K562 (cell line): Measurements from ENCODE around the gene TENM3. TPM values are rescaled to one million over a fixed set of nuclear protein-coding genes. Genes with fewer than 3 reads are reported as not detected.

Source experiments
- ATAC-seq: fragments of 200-7000 bp; cut with Tn5 transposase; 3 replicates; pipeline ENCODE4 v1.9.1; 2020; ENCODE audit warnings: moderate library complexity
- BruUV-seq: library from RNA; stranded (reverse); fragments of 400-500 nt; replicated peaks from 2 replicates; lab custom pipeline; 2021; lab: Mats Ljungman, UMichigan
- CTCF ChIA-PET: fragments of 300-600 bp; formaldehyde crosslinking; extraction: SDS; loops from one replicate; lab custom pipeline; 2021; ENCODE audit warnings: low intra/inter-chr PET ratio; lab: Yijun Ruan, JAX
- POLR2A ChIA-PET: fragments of 300-600, 350-650 bp; sonication (Branson Sonifier 250); formaldehyde crosslinking; extraction: SDS; loops from one replicate; lab custom pipeline; 2021; ENCODE audit warnings: antibody characterized with exemption, inconsistent platforms; lab: Yijun Ruan, JAX
- DNase-seq, 4 experiments: peaks; one replicate each; pipeline versions ENCODE4 v3.0.0 to v3.0.0-alpha.2; 2011 to 2018; ENCODE audit warnings: low spot score in 3 of 4, mixed read lengths in 3 of 4; ENCODE audit errors: extremely low read depth in 1 of 4
- FAIRE-seq: peaks from 2 replicates; lab custom pipeline; 2011; peaks lifted over from hg19 to GRCh38; lab: Jason Lieb, UNC
- H2AFZ ChIP-seq: 2 replicates; pipeline ENCODE4 v1.6.0; 2011; ENCODE audit warnings: low read depth, low read length, control low read depth, inconsistent platforms
- H3K27ac ChIP-seq: fragments of 200-600 bp; 3 replicates; pipeline ENCODE4 v1.8.0; 2011; ENCODE audit warnings: low read depth, mild to moderate bottlenecking, control low read depth, inconsistent platforms, low read length, moderate library complexity, mixed read lengths; ENCODE audit errors: extremely low read depth
- H3K27me3 ChIP-seq, 2 experiments: fragments of 300-600 bp in 1 of 2; 2 replicates in 1 of 2; 3 replicates in 1 of 2; pipeline versions ENCODE4 v1.6.0 to v1.8.0; 2011; ENCODE audit warnings: inconsistent platforms in 2 of 2, low read length in 2 of 2, mild to moderate bottlenecking in 1 of 2, mixed read lengths in 1 of 2, moderate library complexity in 1 of 2; ENCODE audit not compliant: control insufficient read depth in 2 of 2, insufficient read depth in 2 of 2
- H3K36me3 ChIP-seq: fragments of 300-600 bp; 3 replicates; pipeline ENCODE4 v1.8.0; 2011; ENCODE audit warnings: mild to moderate bottlenecking, low read length, inconsistent platforms; ENCODE audit not compliant: control insufficient read depth, insufficient read depth
- H3K4me1 ChIP-seq, 2 experiments: fragments of 200-600 bp in 1 of 2; replicated peaks in 1 of 2; 2 replicates in 1 of 2; 3 replicates in 1 of 2; pipeline versions ENCODE4 v1.5.1 to v1.8.0; 2011; ENCODE audit warnings: inconsistent platforms in 2 of 2, low read length in 2 of 2, mild to moderate bottlenecking in 1 of 2, mixed read lengths in 1 of 2, moderate library complexity in 1 of 2; ENCODE audit not compliant: control insufficient read depth in 2 of 2, insufficient read depth in 2 of 2
- H3K4me2 ChIP-seq: 2 replicates; pipeline ENCODE4 v1.6.1; 2011; ENCODE audit warnings: low read length, control low read depth, inconsistent platforms, mixed read lengths; ENCODE audit not compliant: insufficient read depth
- H3K4me3 ChIP-seq: fragments of 200-600 bp; sonication (generic), shearing (Covaris generic); 2 replicates; pipeline ENCODE4 v1.5.1; 2016; ENCODE audit warnings: control low read depth, inconsistent platforms
- H3K79me2 ChIP-seq: fragments of 200-600 bp; 3 replicates; pipeline ENCODE4 v1.8.0; 2011; ENCODE audit warnings: low read length, inconsistent platforms; ENCODE audit not compliant: control insufficient read depth, insufficient read depth
- H3K9ac ChIP-seq, 2 experiments: 2 replicates each; pipeline versions ENCODE4 v1.6.0 to v1.6.1; 2011; ENCODE audit warnings: low read depth in 2 of 2, low read length in 2 of 2, control low read depth in 1 of 2, inconsistent platforms in 1 of 2, mild to moderate bottlenecking in 1 of 2, mixed read lengths in 1 of 2; ENCODE audit not compliant: insufficient read depth in 1 of 2
- H3K9me1 ChIP-seq: one replicate; pipeline ENCODE4 v1.6.0; 2011; ENCODE audit warnings: inconsistent platforms, mild to moderate bottlenecking, low read length, moderate library complexity; ENCODE audit not compliant: control insufficient read depth, insufficient read depth
- H3K9me3 ChIP-seq: replicated peaks from 2 replicates; pipeline ENCODE4 v1.5.1; 2011; ENCODE audit warnings: low read depth, low read length, inconsistent platforms; ENCODE audit not compliant: control insufficient read depth, insufficient read depth
- H4K20me1 ChIP-seq: replicated peaks from 2 replicates; pipeline ENCODE4 v1.6.1; 2011; ENCODE audit warnings: low read length, inconsistent platforms, mixed read lengths; ENCODE audit not compliant: control insufficient read depth, insufficient read depth
- BDP1 ChIP-seq: IDR thresholded peaks from 3 replicates; pipeline ENCODE4 v1.6.1; 2011; ENCODE audit not compliant: insufficient read length, insufficient read depth
- GATAD2A ChIP-seq: fragments of 450-650 bp; IDR thresholded peaks from 2 replicates; pipeline ENCODE4 v1.6.1; 2017
- POLR3G ChIP-seq: IDR thresholded peaks from 2 replicates; pipeline ENCODE4 v1.6.1; 2011; ENCODE audit not compliant: insufficient read length, insufficient replicate concordance; ENCODE audit errors: extremely low read depth
- SOX6 ChIP-seq: fragments of 450-650 bp; IDR thresholded peaks from 2 replicates; pipeline ENCODE4 v1.6.1; 2014; ENCODE audit warnings: mild to moderate bottlenecking
- ZC3H11A ChIP-seq: IDR thresholded peaks from 2 replicates; pipeline ENCODE4 v1.6.1; 2012; ENCODE audit warnings: low read depth, low read length, improper control_type of control experiment
- ZNF3 ChIP-seq: fragments of 250-450 bp; sonication (Bioruptor Pico); IDR thresholded peaks from 2 replicates; pipeline ENCODE4 v1.5.0; 2021; ENCODE audit warnings: mild to moderate bottlenecking, moderate library complexity
- WGBS: fragments of 100-300 bp; shearing (Covaris generic); methylation state at CpG from one replicate; pipeline ENCODE4 v1.1.6; 2016; ENCODE audit warnings: low coverage, mixed read lengths; ENCODE audit not compliant: insufficient coverage; ENCODE audit errors: missing lambda C conversion rate; 5-methylcytosine and 5-hydroxymethylcytosine counted together
- in situ Hi-C: fragments of 300-500 bp; cut with MboI; formaldehyde crosslinking; loops from 4 replicates; pipeline ENCODE4 v1.15.0; 2018; ENCODE audit warnings: inconsistent platforms, mixed read lengths
- intact Hi-C: fragments of 100-400 bp; cut with micrococcal nuclease; formaldehyde crosslinking; loops from 2 replicates; pipeline ENCODE4 v1.14.2; 2022
- polyA plus RNA-seq, 8 experiments: library from polyadenylated mRNA; depleted of rRNA in 4 of 8; stranded (reverse) in 5 of 8; unstranded in 3 of 8; fragments of >200 nt; fragmentation: Nextera tagmentation in 2 of 8; fragmentation: Illumina TruSeq in 1 of 8; extraction: Ambion mirVana in 2 of 8; extraction: Trizol in 1 of 8; gene quantifications; 2 replicates each; pipeline versions ENCODE4 v1.2.1 to v1.2.3, GENCODE V29; 2011 to 2014; ENCODE audit warnings: inconsistent platforms in 1 of 8, missing spikeins in 1 of 8
- total RNA-seq, 7 experiments: library from RNA; depleted of rRNA in 6 of 7; stranded (reverse); fragments of >200 nt in 6 of 7; fragmentation: Illumina TruSeq in 2 of 7; extraction: Trizol in 2 of 7; gene quantifications; 2 replicates each; pipeline versions ENCODE4 v1.2.1 to v1.2.3, GENCODE V29; 2011 to 2021; ENCODE audit warnings: low replicate concordance in 1 of 7
- TF ChIP-seq, protein P1 (sequence below), 2 experiments: fragments of 450-650 bp; formaldehyde crosslinking in 1 of 2; IDR thresholded peaks; 2 replicates each; pipeline versions ENCODE4 v1.4.0 to v1.6.1; 2014 to 2020; ENCODE audit warnings: mild to moderate bottlenecking in 2 of 2, borderline replicate concordance in 1 of 2, low read depth in 1 of 2
- TF ChIP-seq, protein P2 (sequence below): IDR thresholded peaks from 2 replicates; pipeline ENCODE4 v1.6.1; 2011; ENCODE audit not compliant: insufficient read length; ENCODE audit errors: extremely low read depth

The TENM3 gene
- total and polyA plus RNA-seq, 9 of the 15 experiments (the other 6 are each of a cell fraction or from before 2014, with no cell fraction given): 0.01 to 0.02 TPM; not detected in 7

DNA sequence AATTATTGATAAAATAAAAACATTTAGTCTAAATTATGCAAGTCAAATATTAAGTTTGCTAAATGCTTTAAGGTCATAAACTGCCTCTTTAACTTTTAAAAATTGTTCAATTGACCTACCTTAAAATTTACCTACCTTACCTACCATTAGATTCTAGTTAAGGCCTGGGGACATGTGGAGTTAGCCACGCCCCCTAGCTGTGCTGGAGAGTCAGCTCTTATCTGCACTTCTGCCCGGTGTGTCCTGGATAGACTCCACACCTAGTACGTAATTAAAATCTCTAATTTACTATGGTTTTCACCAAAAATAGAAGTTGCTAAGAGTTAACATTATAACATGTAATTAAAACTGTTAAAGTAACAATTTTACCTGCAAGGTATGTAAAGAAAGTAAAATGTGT, 22.7 kb downstream of the TENM3 start:
- H3K79me2 ChIP-seq: no peaks in the 10 kb centered on the region
- no peak for FAIRE-seq
- POLR2A ChIA-PET: no interaction called here

More for the DNA sequence above, 22.7 kb downstream of the TENM3 start:
- in situ Hi-C loops: no loop called here
- 2% methylated on average over 3 of the region's 3 CpGs for WGBS
- intact Hi-C loops: no loop called here
- no TSS peak for BruUV-seq
- H3K4me2 ChIP-seq: no peak overlapping the region
- DNase-seq (peak in 1 of 4 experiments; percentile 32), ATAC-seq (no peak)
- CTCF ChIA-PET: no interaction called here
- no peak overlapping the region for H3K4me3 ChIP-seq
- H3K9me3 ChIP-seq: no peaks in the 10 kb centered on the region
- H3K36me3 ChIP-seq: no peaks in the 10 kb centered on the region
- no peak overlapping the region for H3K9ac ChIP-seq
- no peaks in the 10 kb centered on the region for H3K9me1 ChIP-seq
- H3K4me1 ChIP-seq: no peaks in the 10 kb centered on the region
- no peak overlapping the region for H3K27ac ChIP-seq
- H2AFZ ChIP-seq: no peak overlapping the region
- TF ChIP-seq, protein P1, sequence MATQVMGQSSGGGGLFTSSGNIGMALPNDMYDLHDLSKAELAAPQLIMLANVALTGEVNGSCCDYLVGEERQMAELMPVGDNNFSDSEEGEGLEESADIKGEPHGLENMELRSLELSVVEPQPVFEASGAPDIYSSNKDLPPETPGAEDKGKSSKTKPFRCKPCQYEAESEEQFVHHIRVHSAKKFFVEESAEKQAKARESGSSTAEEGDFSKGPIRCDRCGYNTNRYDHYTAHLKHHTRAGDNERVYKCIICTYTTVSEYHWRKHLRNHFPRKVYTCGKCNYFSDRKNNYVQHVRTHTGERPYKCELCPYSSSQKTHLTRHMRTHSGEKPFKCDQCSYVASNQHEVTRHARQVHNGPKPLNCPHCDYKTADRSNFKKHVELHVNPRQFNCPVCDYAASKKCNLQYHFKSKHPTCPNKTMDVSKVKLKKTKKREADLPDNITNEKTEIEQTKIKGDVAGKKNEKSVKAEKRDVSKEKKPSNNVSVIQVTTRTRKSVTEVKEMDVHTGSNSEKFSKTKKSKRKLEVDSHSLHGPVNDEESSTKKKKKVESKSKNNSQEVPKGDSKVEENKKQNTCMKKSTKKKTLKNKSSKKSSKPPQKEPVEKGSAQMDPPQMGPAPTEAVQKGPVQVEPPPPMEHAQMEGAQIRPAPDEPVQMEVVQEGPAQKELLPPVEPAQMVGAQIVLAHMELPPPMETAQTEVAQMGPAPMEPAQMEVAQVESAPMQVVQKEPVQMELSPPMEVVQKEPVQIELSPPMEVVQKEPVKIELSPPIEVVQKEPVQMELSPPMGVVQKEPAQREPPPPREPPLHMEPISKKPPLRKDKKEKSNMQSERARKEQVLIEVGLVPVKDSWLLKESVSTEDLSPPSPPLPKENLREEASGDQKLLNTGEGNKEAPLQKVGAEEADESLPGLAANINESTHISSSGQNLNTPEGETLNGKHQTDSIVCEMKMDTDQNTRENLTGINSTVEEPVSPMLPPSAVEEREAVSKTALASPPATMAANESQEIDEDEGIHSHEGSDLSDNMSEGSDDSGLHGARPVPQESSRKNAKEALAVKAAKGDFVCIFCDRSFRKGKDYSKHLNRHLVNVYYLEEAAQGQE (IDR thresholded peaks at IDR 0.05; ENCODE audit: borderline replicate concordance): no peak
- TF ChIP-seq, protein P1 (CRISPR knock-in tag; IDR thresholded peaks at IDR 0.05; ENCODE audit: low read depth): no peak
- TF ChIP-seq, protein P2, sequence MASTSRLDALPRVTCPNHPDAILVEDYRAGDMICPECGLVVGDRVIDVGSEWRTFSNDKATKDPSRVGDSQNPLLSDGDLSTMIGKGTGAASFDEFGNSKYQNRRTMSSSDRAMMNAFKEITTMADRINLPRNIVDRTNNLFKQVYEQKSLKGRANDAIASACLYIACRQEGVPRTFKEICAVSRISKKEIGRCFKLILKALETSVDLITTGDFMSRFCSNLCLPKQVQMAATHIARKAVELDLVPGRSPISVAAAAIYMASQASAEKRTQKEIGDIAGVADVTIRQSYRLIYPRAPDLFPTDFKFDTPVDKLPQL: no peak
- no peak for TF ChIP-seq ZC3H11A
- no peak for TF ChIP-seq POLR3G
- TF ChIP-seq SOX6: no peak
- no peak for TF ChIP-seq ZNF3 (CRISPR knock-in tag)
- no peak for TF ChIP-seq BDP1
- no peak for TF ChIP-seq GATAD2A
- no peaks in the 10 kb centered on the region for H3K27me3 ChIP-seq
- H4K20me1 ChIP-seq: no peaks in the 10 kb centered on the region
